HEK293T (cell line): ENCODE results near the gene RBPMS2.

ENCODE experiments used
- ARNT ChIP-seq: fragments of 450-650 bp; IDR thresholded peaks from 2 replicates; pipeline ENCODE4 v1.6.1; 2017; ENCODE audit warnings: mild to moderate bottlenecking
- BHLHE40 ChIP-seq: fragments of 450-650 bp; IDR thresholded peaks from 2 replicates; pipeline ENCODE4 v1.6.1; 2016; ENCODE audit warnings: mild to moderate bottlenecking, moderate library complexity, borderline replicate concordance
- ELF4 ChIP-seq: fragments of 450-650 bp; IDR thresholded peaks from 2 replicates; pipeline ENCODE4 v1.6.1; 2017; ENCODE audit warnings: antibody characterized with exemption
- FOXA1 ChIP-seq: fragments of 450-650 bp; IDR thresholded peaks from 2 replicates; pipeline ENCODE4 v1.6.1; 2016; ENCODE audit warnings: mild to moderate bottlenecking
- FOXM1 ChIP-seq: fragments of 450-650 bp; IDR thresholded peaks from 2 replicates; pipeline ENCODE4 v1.6.1; 2017; ENCODE audit warnings: mild to moderate bottlenecking, borderline replicate concordance
- HDGF ChIP-seq: fragments of 450-650 bp; IDR thresholded peaks from 2 replicates; pipeline ENCODE4 v1.6.1; 2017; ENCODE audit warnings: antibody characterized with exemption, borderline replicate concordance
- LEF1 ChIP-seq: fragments of 450-650 bp; IDR thresholded peaks from 2 replicates; pipeline ENCODE4 v1.6.1; 2017; ENCODE audit warnings: mild to moderate bottlenecking, borderline replicate concordance
- NFRKB ChIP-seq: fragments of 450-650 bp; IDR thresholded peaks from 2 replicates; pipeline ENCODE4 v1.6.1; 2016; ENCODE audit warnings: mild to moderate bottlenecking, moderate library complexity
- SP1 ChIP-seq: fragments of 450-650 bp; IDR thresholded peaks from 2 replicates; pipeline ENCODE4 v1.6.1; 2017
- SUZ12 ChIP-seq: fragments of 450-650 bp; IDR thresholded peaks from 2 replicates; pipeline ENCODE4 v1.6.1; 2016; ENCODE audit warnings: mild to moderate bottlenecking
- TARDBP ChIP-seq: fragments of 450-650 bp; IDR thresholded peaks from 2 replicates; pipeline ENCODE4 v1.6.1; 2016
- TF ChIP-seq, protein P1 (sequence below): fragments of 450-650 bp; IDR thresholded peaks from 2 replicates; pipeline ENCODE4 v1.6.1; 2016

- TF ChIP-seq FOXM1 (no peak), SP1 (no peak), FOXA1 (no peak), BHLHE40 (no peak), LEF1 (no peak), SUZ12 (no peak), ARNT (no peak), HDGF (no peak), NFRKB (no peak), TARDBP (no peak), ELF4 (no peak)
- TF ChIP-seq, protein P1, sequence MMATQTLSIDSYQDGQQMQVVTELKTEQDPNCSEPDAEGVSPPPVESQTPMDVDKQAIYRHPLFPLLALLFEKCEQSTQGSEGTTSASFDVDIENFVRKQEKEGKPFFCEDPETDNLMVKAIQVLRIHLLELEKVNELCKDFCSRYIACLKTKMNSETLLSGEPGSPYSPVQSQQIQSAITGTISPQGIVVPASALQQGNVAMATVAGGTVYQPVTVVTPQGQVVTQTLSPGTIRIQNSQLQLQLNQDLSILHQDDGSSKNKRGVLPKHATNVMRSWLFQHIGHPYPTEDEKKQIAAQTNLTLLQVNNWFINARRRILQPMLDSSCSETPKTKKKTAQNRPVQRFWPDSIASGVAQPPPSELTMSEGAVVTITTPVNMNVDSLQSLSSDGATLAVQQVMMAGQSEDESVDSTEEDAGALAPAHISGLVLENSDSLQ, result no peak
Observed at GRCh38 chr15:64706011-64706911, 69.1 kb downstream of the RBPMS2 start.
